Endothelial cell of umbilical vein (primary cell): ENCODE data around the gene AADACL4. TPM values are rescaled to one million over a fixed set of nuclear protein-coding genes. Genes with fewer than 3 reads are reported as not detected.
A peak's percentile ranks its signal among the peaks of the same experiment; 100 is the strongest.

Source experiments
- BruUV-seq: library from RNA; stranded (reverse); fragments of 400-500 nt; replicated peaks from 2 replicates; lab custom pipeline; 2021; lab: Mats Ljungman, UMichigan
- CTCF ChIA-PET: fragments of 300-600, 350-600 bp; sonication (Branson Sonifier 250); formaldehyde crosslinking; loops from one replicate; lab custom pipeline; 2021; ENCODE audit warnings: antibody characterized with exemption, inconsistent platforms; lab: Charles Lee
- POLR2A ChIA-PET: fragments of 300-600, 350-600 bp; sonication (Branson Sonifier 250); formaldehyde crosslinking; loops from one replicate; lab custom pipeline; 2021; ENCODE audit warnings: antibody characterized with exemption, inconsistent platforms; lab: Charles Lee
- DNase-seq: peaks from one replicate; pipeline ENCODE4 v3.0.0-alpha.2; 2011; ENCODE audit warnings: low read depth, low spot score
- FAIRE-seq: peaks from 2 replicates; lab custom pipeline; 2011; peaks lifted over from hg19 to GRCh38; lab: Jason Lieb, UNC
- H2AFZ ChIP-seq: 2 replicates; pipeline ENCODE4 v1.6.0; 2012; ENCODE audit warnings: low read depth, low read length, control low read depth, inconsistent platforms
- H3K27ac ChIP-seq: 2 replicates; pipeline ENCODE4 v1.5.1; 2011; ENCODE audit warnings: low read depth, mild to moderate bottlenecking, control low read depth, low read length, moderate library complexity; ENCODE audit not compliant: insufficient read depth
- H3K27me3 ChIP-seq, 2 experiments: 2 replicates each; pipeline versions ENCODE4 v1.6.0 to v1.6.1; 2011; ENCODE audit warnings: low read length in 2 of 2, mixed read lengths in 1 of 2; ENCODE audit not compliant: control insufficient read depth in 2 of 2, insufficient read depth in 2 of 2
- H3K36me3 ChIP-seq, 2 experiments: 2 replicates in 1 of 2; 3 replicates in 1 of 2; pipeline ENCODE4 v1.5.1; 2011; ENCODE audit warnings: low read length in 2 of 2, mild to moderate bottlenecking in 1 of 2, moderate library complexity in 1 of 2; ENCODE audit not compliant: control insufficient read depth in 2 of 2, insufficient read depth in 2 of 2; ENCODE audit errors: extremely low read depth in 1 of 2
- H3K4me1 ChIP-seq: 3 replicates; pipeline ENCODE4 v1.5.1; 2011; ENCODE audit warnings: mild to moderate bottlenecking, low read length; ENCODE audit not compliant: control insufficient read depth, insufficient read depth; ENCODE audit errors: extremely low read depth
- H3K4me2 ChIP-seq: 2 replicates; pipeline ENCODE4 v1.6.1; 2011; ENCODE audit warnings: low read length, control low read depth, mixed read lengths; ENCODE audit not compliant: insufficient read depth
- H3K4me3 ChIP-seq, 3 experiments: fragments of 200-600 bp in 1 of 3; sonication (generic), shearing (Covaris generic) in 1 of 3; replicated peaks in 1 of 3; 2 replicates each; pipeline ENCODE4 v1.5.1; 2011 to 2016; ENCODE audit warnings: control low read depth in 3 of 3, low read length in 3 of 3, mild to moderate bottlenecking in 2 of 3, inconsistent platforms in 1 of 3, low read depth in 1 of 3, moderate library complexity in 1 of 3; ENCODE audit not compliant: insufficient read depth in 1 of 3
- H3K79me2 ChIP-seq: 2 replicates; pipeline ENCODE4 v1.6.0; 2012; ENCODE audit warnings: low read length, inconsistent platforms; ENCODE audit not compliant: control insufficient read depth, insufficient read depth
- H3K9ac ChIP-seq: replicated peaks from 2 replicates; pipeline ENCODE3; 2011; ENCODE audit warnings: low read length, control low read depth; ENCODE audit not compliant: insufficient read depth; ENCODE audit errors: extremely low read depth
- H3K9me1 ChIP-seq: replicated peaks from 3 replicates; pipeline ENCODE4 v1.6.0; 2011; ENCODE audit warnings: mild to moderate bottlenecking, low read length; ENCODE audit not compliant: control insufficient read depth, insufficient read depth; ENCODE audit errors: extremely low read depth
- H3K9me3 ChIP-seq: replicated peaks from 2 replicates; pipeline ENCODE4 v1.5.1; 2012; ENCODE audit warnings: low read length, inconsistent platforms; ENCODE audit not compliant: control insufficient read depth, insufficient read depth
- H4K20me1 ChIP-seq: replicated peaks from 2 replicates; pipeline ENCODE3; 2011; ENCODE audit warnings: mild to moderate bottlenecking, low read length; ENCODE audit not compliant: control insufficient read depth, insufficient read depth; ENCODE audit errors: extremely low read depth
- EZH2 ChIP-seq: IDR thresholded peaks from 2 replicates; pipeline ENCODE4 v1.6.1; 2012; ENCODE audit warnings: borderline replicate concordance, low read depth, mild to moderate bottlenecking, moderate library complexity, low read length, inconsistent platforms; ENCODE audit not compliant: severe bottlenecking
- FOS ChIP-seq: IDR thresholded peaks from 2 replicates; pipeline ENCODE4 v1.6.1; 2011; ENCODE audit warnings: mild to moderate bottlenecking, low read length, moderate library complexity, borderline replicate concordance; ENCODE audit not compliant: insufficient read depth
- GATA2 ChIP-seq: IDR thresholded peaks from 2 replicates; pipeline ENCODE4 v1.7.0; 2011; ENCODE audit warnings: low read depth, mild to moderate bottlenecking, moderate library complexity, mixed read lengths, low read length; ENCODE audit not compliant: insufficient read length, insufficient read depth
- JUN ChIP-seq: IDR thresholded peaks from 2 replicates; pipeline ENCODE4 v1.6.1; 2011; ENCODE audit warnings: borderline replicate concordance, low read depth; ENCODE audit not compliant: insufficient read length, insufficient read depth
- MAX ChIP-seq: IDR thresholded peaks from 2 replicates; pipeline ENCODE4 v1.6.1; 2011; ENCODE audit not compliant: insufficient read depth, insufficient read length
- MYC ChIP-seq: IDR thresholded peaks from one replicate; pipeline ENCODE4 v1.6.1; 2011; ENCODE audit warnings: mild to moderate bottlenecking, low read depth, low read length
- POLR2A ChIP-seq: IDR thresholded peaks from 2 replicates; pipeline ENCODE4 v1.6.1; 2012; ENCODE audit warnings: low read depth, mild to moderate bottlenecking, control low read depth, low read length
- POLR2AphosphoS5 ChIP-seq: IDR thresholded peaks from 2 replicates; pipeline ENCODE4 v1.6.1; 2012; ENCODE audit warnings: low read depth, mild to moderate bottlenecking, control low read depth, low read length, moderate library complexity; ENCODE audit not compliant: insufficient read depth
- dilution Hi-C: fragments of 300-500 bp; cut with MboI; formaldehyde crosslinking; loops from one replicate; pipeline ENCODE4 v1.15.0; 2019; ENCODE audit warnings: low sequenced_read_pairs; ENCODE audit not compliant: extremely low pct_ligation_motif_present
- intact Hi-C: fragments of 100-400 bp; cut with micrococcal nuclease; formaldehyde crosslinking; loops from one replicate; pipeline ENCODE4 v1.10.0; 2022
- polyA plus RNA-seq, 4 experiments: library from polyadenylated mRNA; depleted of rRNA in 3 of 4; stranded (reverse) in 3 of 4; unstranded in 1 of 4; fragments of >200 nt; gene quantifications; 2 replicates each; pipeline versions ENCODE4 v1.2.1 to v1.2.3, GENCODE V29; 2011 to 2012; ENCODE audit warnings: missing spikeins in 1 of 4
- total RNA-seq: library from RNA; stranded (reverse); gene quantifications from 2 replicates; pipeline ENCODE4 v1.2.3, GENCODE V29; 2021
- TF ChIP-seq, protein P1 (sequence below), 2 donors: IDR thresholded peaks; 1 replicate in 1 of 2; 2 replicates in 1 of 2; pipeline ENCODE4 v1.5.1; 2011; ENCODE audit warnings: low read length in 2 of 2, mild to moderate bottlenecking in 2 of 2, moderate library complexity in 2 of 2, control low read depth in 1 of 2, inconsistent platforms in 1 of 2, low read depth in 1 of 2; ENCODE audit not compliant: insufficient read depth in 1 of 2; ENCODE audit errors: extremely low read depth in 1 of 2

Gene AADACL4
- total and polyA plus RNA-seq, 2 donors (not counting 3 experiments of a cell fraction or from before 2014, with no cell fraction given), result not detected

DNA sequence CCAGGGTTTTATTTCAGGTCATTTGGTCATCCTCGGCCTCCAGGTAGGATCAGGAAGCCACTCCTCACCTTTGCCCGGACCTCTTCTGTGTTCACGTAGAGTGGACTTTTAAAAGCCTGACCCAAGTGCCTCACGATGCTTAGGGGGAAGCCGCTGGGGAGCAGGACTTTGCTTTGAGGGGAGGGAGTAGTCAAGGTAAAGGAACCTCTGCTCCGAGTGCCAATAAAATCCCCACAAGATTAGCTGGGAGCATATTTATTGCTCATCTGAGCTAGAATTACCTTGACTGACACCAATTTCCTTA lies 25.3 kb upstream of the AADACL4 start:
- FAIRE-seq, result no peak
- Histone ChIP-seq H3K9me1 (no peaks in the 10 kb centered on the region), H3K4me1 (peaks cover 30% of the 10 kb centered on the region), H3K27ac (peak overlapping the region; percentile 73), H3K27me3 (no peaks in the 10 kb centered on the region), H3K4me3 (peak overlapping the region; percentile 1 to 81 (median 76)), H4K20me1 (no peaks in the 10 kb centered on the region), H3K79me2 (peaks cover 11% of the 10 kb centered on the region), H3K9me3 (no peaks in the 10 kb centered on the region), H3K9ac (peak overlapping the region; percentile 92), H3K4me2 (peak overlapping the region; percentile 73), H3K36me3 (no peaks in the 10 kb centered on the region), H2AFZ (no peak overlapping the region)
- dilution Hi-C loops, result no loop called here
- ChIA-PET POLR2A (interaction anchor here (0.5 to 1.9 kb wide), 6 partner anchors 17 to 213 kb away, joined by 3 to 9 read pairs (median 4); no protein-coding TSS in a partner anchor), CTCF (interaction anchor here (0.9 to 9.2 kb wide), 24 partner anchors 16 to 494 kb away, joined by 3 to 131 read pairs (median 9); no protein-coding TSS in a partner anchor)
- TF ChIP-seq FOS (no peak), MYC (no peak), EZH2 (no peak), POLR2AphosphoS5 (no peak), POLR2A (no peak), MAX (no peak), GATA2 (no peak), JUN (no peak)
- TF ChIP-seq, protein P1, sequence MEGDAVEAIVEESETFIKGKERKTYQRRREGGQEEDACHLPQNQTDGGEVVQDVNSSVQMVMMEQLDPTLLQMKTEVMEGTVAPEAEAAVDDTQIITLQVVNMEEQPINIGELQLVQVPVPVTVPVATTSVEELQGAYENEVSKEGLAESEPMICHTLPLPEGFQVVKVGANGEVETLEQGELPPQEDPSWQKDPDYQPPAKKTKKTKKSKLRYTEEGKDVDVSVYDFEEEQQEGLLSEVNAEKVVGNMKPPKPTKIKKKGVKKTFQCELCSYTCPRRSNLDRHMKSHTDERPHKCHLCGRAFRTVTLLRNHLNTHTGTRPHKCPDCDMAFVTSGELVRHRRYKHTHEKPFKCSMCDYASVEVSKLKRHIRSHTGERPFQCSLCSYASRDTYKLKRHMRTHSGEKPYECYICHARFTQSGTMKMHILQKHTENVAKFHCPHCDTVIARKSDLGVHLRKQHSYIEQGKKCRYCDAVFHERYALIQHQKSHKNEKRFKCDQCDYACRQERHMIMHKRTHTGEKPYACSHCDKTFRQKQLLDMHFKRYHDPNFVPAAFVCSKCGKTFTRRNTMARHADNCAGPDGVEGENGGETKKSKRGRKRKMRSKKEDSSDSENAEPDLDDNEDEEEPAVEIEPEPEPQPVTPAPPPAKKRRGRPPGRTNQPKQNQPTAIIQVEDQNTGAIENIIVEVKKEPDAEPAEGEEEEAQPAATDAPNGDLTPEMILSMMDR (IDR thresholded peaks at IDR 0.05; ENCODE audit: extremely low read depth in 1 of 2, insufficient read depth in 1 of 2, low read depth in 1 of 2, low read length in 2 of 2), result no peak
- intact Hi-C loops, result loop anchor here (1.0 to 2.0 kb wide), 4 partner anchors 14 to 388 kb away; partner anchors contain the start of gene VPS13D
- no peak for DNase-seq
- TSS peak; percentile 73 for BruUV-seq
